T-helper 9 cell (primary cell): ENCODE measurements around the gene CCDC68.
"Not testable (repeated sequence)": the region's sequence is repeated elsewhere in the genome, so short reads cannot be mapped to it uniquely, and the experiment has no call there.

Experiments
- DNase-seq: peaks from one replicate; pipeline ENCODE4 v3.0.0-alpha.2; 2020
- total RNA-seq, 2 donors: gene quantifications; one replicate each; lab custom pipeline; 2026; lab: John Stamatoyannopoulos, UW

The CCDC68 gene
- 0 reads per million in 2 donors for total RNA-seq

DNA sequence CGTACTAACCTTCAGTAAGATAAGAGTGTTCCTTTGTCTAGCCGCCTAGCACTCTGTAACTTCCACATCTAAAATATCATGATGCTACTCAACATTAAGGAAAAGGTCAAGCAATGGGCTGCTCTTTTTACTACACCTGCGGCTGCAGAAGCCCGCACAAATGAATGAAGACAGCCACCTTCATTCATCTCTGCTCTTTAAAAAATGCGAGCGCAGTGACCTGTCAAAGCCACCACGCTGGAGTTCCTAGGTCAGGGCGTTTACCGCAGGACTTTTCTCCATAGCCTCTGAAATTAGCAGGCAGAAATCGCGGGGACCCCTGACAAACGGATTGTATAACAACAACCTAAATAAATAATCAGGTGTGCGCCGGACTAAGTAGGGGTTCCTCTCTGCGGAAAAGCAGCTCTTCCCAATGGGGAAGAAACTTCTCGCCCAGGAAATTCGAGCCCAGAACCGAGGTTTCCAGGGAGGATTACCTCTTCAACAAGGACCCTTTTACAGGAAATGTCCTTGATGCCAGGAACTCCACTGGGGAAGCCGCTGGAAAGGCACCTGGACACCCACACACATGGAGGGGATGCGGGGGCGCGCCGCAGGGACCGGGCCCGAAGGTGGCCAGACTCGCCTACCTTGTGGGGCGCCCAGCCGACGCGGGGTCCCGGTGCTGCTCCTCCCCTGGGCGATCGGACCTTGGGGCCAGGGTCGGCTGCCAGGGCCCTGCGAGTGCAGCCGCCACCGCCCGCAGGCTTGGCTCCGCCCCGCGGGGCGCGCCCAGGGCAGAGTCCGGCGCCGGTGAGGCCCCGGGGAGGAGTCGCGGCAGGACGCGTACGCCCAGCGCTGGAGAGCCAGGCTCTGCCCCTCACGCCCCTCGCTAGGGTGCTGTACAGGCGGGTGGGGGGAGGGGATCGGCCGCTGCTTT is at the start of gene CCDC68:
TSS of gene CCDC68 (minus strand) at position 758 of the 922 bp plus-strand sequence. CDS start 16,670 bp downstream, outside the sequence.
- no peak for DNase-seq

DNA sequence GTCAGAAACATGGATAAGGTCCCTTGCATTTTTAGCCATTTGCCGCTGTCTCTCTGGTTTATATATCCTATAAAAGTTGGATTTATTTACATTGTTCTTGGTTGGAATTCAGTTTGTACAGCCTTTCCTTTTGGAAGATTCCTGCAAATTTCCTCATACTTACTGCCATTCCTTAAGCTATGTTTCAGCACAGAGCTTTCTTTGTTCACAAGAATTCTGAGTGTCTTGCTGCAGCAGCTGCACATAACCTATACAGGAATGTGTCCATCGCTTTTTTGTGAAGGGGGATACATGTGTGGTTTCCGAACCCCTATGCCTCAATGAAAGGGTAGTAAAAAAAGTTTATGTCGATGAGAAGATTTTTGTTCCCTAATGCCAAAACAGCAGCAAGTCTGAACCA is 48.3 kb upstream of the CCDC68 start:
- DNase-seq = no peak

DNA sequence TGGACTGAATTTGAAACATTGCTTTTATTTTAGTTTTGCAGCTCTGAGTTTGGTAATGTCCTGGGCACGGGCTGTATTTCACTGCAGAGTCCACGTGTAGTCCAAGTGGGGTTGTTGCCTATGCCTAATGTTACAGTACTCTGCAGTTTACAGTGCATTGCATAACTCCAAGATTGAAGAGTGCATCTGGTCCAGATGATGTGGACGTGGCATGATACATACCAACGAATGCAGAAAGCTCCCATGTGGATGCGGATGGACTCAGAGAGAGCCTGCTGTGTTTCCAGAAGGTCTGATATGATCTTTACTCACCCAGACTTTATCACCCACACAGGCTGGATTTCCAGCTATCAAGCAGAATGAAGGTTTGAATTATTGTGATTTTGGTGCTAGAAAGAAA is 44.4 kb upstream of the CCDC68 start:
- DNase-seq = no peak

DNA sequence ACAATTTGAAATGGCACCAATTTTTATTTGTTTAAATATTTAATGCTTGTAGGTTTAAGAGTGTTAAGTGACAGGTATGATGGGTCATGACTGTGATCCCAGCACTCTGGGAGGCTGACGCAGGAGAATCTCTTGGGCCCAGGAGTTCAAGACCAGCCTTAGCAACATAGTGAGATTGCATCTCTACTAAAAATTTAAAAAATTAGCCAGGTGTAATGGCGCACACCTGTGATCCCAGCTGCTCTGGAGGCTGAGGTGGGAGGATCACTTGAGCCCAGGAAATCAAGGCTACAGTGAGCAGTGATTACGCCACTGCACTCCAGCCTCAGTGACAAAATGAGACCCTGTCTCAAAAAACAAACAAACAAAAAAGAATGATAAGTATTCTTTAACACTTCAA is 43.0 kb upstream of the CCDC68 start:
- no peak for DNase-seq

- DNase-seq = no peak
These were observed 42.2 kb upstream of the CCDC68 start for GRCh38 chr18:55001394-55002024.

GRCh38 chr18:55000529-55000928 is 41.3 kb upstream of the CCDC68 start:
- DNase-seq = no peak

- DNase-seq = no peak
These were observed 39.8 kb upstream of the CCDC68 start for GRCh38 chr18:54999016-54999415.

DNA sequence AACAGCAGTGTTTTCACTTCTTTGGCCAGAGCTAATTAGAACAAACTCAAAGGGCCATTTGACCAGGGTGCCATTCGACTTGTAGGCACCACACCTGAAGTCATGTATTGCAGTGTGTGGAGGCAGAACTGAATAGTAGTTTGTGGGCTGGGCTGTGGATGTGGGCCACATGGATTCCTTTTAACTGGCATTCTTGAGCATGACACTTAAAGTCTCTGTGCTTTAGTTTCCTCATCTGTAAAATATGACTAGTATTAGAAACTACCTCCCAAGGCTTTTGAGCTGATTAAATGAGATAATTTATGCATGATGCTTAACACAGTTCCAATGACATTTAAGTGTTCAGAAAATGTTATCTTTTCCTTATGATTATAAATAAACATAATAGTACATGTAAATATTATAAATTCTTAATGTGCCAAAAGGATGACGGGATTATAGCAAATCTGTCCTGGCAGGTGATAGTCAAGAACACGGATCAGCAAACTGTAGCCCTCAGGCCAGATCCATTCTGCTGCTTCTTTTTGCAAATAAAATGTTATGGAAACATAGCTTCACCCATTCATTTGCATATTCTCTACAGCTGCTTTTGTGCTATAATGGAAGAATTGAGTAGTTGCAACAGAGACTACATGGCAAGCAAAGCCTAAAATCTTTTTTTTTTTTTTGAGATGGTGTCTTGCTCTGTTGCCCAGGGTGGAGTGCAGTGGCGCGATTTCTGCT is 36.3 kb upstream of the CCDC68 start:
- no peak for DNase-seq

DNA sequence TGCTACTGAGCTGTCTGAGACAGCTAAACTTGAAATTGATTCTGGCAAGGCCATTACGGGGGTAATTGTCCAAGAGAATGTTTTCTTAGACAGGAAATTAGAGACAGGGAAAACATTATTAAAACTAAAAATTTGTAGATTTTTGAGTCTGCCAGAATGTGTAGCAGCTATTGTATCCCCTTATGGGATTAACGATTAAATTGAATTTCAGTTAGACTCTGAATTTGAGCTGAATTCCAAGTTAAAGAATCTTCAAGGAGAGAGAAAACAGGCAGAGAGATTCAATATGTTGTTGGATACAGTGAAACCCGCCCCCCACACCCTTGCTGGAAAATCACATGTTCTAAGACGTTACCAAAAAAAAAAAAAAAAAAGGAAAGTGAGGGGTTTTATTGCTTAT is 32.7 kb upstream of the CCDC68 start:
- DNase-seq = no peak

GRCh38 chr18:54984908-54985307 is 25.6 kb upstream of the CCDC68 start:
- no peak for DNase-seq

GRCh38 chr18:54983791-54984190 is 24.5 kb upstream of the CCDC68 start:
- DNase-seq = no peak

DNA sequence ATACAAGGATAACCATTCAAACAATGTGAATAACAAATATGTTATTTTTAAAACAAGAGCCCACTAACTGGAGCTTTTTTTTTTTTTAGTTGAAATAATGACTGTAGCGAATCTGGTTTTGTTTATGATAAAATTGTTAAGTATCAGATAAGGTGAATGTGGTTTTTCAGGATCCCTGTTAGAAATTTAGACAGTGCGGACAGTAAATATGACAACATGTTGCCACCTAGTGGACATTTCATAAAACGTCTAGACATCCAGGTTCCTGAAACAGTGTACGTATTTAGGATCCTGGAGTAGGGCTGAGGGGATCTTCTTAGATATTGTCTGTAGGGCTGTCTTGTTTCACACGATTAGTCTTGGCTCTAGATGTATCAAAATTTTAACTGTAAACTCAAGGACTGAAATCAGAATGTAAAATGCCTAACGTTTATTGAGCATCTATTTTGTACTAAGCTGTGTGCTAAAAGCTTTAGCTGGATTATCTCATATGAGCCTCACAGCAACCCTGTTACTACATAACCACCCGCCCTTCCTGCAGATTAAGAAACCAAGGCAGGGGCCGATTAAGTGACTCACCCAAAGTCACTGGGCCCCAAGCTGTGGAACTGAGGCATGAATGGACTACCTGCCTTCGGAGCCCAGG is 23.9 kb upstream of the CCDC68 start:
- no peak for DNase-seq

DNA sequence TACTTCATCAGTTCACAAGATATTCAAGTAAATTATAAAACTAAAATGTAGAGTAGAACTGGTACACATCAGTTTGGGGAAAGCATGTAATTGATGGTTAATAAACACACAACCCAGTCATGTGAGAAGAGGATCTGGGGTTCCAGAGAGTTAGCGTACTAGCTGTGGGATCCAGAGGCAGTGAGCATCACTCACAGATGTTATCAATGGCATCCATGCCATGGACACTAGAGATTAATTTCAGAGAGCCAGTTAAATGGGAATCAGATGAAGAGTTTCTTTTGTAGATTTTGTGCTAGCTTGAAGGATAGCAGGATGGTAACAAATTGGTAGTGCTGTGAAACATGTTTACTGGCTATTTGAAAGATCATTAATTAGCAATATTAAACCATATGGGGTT is 21.8 kb upstream of the CCDC68 start:
- DNase-seq = no peak

DNA sequence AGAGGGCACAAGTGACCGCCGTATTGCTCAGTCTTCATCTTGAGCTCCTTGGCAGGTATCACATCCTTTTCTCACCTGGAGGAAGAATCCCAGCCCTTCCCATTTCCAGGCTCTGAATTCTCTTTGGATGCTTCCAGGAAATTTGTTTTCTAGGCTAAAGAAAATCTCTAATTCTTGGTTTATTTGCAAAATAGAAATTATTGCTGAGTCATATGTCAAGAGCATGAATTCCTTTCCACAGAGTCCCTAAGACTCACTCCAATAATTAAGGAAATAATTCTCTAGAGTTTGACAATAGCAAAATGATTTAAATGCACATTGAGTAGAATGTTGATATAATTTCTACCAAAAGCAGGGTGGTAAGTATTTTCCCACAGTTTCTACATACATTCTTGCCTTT is 16.3 kb upstream of the CCDC68 start:
- DNase-seq = no peak

- DNase-seq = no peak
These were observed 13.8 kb upstream of the CCDC68 start for GRCh38 chr18:54973046-54973445.

DNA sequence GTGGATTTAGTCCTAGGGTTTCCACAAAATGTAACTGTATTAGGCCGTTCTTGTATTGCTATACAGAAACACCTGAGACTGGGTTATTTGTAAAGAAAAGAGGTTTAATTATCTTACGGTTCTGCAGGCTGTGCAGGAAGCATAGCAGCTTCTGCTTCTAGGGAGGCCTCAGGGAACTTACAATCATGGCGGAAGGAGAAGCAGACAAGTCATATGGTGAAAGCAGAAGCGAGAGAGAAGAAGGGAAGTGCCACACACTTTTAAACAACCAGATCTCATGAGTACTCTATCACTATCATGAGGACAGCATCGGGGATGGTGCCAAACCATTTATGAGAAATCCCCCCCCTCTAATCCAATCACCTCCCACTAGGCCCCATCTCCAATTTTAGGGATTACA is 9.5 kb upstream of the CCDC68 start:
- no peak for DNase-seq

GRCh38 chr18:54968237-54968636 is 9.0 kb upstream of the CCDC68 start:
- not testable (repeated sequence) for DNase-seq

- DNase-seq = no peak
These were observed 8.5 kb upstream of the CCDC68 start for GRCh38 chr18:54967786-54968185.

DNA sequence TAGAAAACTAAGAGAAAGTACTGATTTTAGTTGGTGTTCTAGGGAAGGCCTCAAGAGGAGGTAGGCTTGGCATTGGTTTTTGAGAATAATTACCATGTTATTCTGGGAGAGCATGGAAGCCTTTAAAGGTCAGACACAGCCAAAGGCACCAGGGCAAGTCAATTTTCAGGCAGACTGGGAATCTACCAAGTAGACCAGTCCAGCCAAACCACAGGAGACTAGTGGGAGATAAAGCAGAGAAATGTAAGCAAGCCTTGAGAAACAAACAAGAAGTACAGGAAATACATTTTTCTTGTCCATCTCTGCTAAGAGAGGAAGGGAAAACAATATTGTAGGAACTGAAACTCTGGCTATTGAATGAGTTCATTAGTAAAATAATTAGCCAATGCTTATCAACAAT is 5.5 kb upstream of the CCDC68 start:
- DNase-seq = no peak

GRCh38 chr18:54962919-54963645 is 3.8 kb upstream of the CCDC68 start:
- DNase-seq = no peak

DNA sequence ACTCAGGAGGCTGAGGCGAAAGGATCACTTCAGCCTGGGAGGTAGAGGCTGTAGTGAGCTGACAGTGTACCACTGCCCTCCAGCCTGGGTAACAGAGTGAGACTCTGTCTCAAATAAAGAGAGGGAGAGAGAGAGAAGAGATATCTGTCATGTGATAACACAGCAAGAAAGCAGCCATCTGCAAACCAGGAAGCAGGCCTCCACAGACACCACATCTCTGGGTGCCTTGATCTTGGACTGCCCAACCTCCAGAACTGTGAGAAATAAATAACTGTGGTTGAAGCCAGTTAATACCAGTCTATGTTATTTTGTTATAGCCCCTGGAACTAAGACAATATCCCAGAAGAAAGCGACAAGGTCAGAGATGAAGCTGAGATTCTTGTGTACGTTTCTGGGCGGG is 2.6 kb upstream of the CCDC68 start:
- DNase-seq = no peak

DNA sequence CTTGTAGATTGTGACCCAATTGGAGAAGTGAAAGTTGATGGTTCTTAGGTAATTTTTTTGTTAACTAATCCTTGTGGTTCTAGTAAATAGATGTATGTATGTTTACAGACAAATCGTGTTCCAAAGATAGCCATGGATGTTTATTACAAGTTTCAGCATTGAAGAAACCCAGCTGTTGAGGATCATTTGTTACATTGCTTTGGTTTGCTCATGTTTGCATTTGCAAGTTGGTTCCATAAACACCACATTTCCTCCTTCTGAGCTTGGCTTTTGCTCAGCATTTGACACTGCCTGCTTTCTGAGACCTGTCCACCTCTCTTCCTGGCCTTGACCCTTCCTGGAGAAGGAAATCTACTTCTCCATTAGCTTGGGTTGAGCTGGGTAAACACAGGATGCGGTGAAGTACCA is 1.8 kb upstream of the CCDC68 start:
- DNase-seq = no peak
